ENCODE measurements around the gene ATXN10.

ATXN10 gene

GRCh38 chr22:45836418-45837169 lies 165.0 kb downstream of the ATXN10 start:
- Mint-ChIP-seq H3K4me1 (no peaks in the 10 kb centered on the region), H3K36me3 (ENCODE audit: low read depth) (peaks cover 11% of the 10 kb centered on the region), H3K9me3 (no peaks in the 10 kb centered on the region), H3K4me3 (no peak overlapping the region), H3K27me3 (ENCODE audit: low read depth) (no peaks in the 10 kb centered on the region), H3K27ac (peak overlapping the region in 1 of 3 experiments; percentile 26)
- no peak for TF ChIP-seq CTCF (IDR thresholded peaks at IDR 0.05; ENCODE audit: unreplicated experiment in 3 of 3)

GRCh38 chr22:45837508-45837907 lies 165.9 kb downstream of the ATXN10 start:
- peaks cover 8% of the 10 kb centered on the region for H3K36me3 Mint-ChIP-seq (ENCODE audit: low read depth)

GRCh38 chr22:45838305-45838887 lies 166.8 kb downstream of the ATXN10 start:
- Mint-ChIP-seq H3K4me3 (no peak overlapping the region), H3K36me3 (ENCODE audit: low read depth) (peaks cover 8% of the 10 kb centered on the region), H3K4me1 (peaks cover 6% of the 10 kb centered on the region), H3K27me3 (ENCODE audit: low read depth) (no peaks in the 10 kb centered on the region), H3K27ac (peak overlapping the region in 2 of 3 experiments; percentile 25 to 79), H3K9me3 (no peaks in the 10 kb centered on the region)
- no peak for TF ChIP-seq CTCF (IDR thresholded peaks at IDR 0.05; ENCODE audit: unreplicated experiment in 3 of 3)

More at GRCh38 chr22:45837508-45837907, 165.9 kb downstream of the ATXN10 start:
- Mint-ChIP-seq H3K4me3 (no peak overlapping the region), H3K4me1 (peaks cover 4% of the 10 kb centered on the region), H3K9me3 (no peaks in the 10 kb centered on the region), H3K27me3 (ENCODE audit: low read depth) (no peaks in the 10 kb centered on the region), H3K27ac (no peak overlapping the region)
- TF ChIP-seq CTCF (IDR thresholded peaks at IDR 0.05; ENCODE audit: unreplicated experiment in 3 of 3) = no peak

DNA sequence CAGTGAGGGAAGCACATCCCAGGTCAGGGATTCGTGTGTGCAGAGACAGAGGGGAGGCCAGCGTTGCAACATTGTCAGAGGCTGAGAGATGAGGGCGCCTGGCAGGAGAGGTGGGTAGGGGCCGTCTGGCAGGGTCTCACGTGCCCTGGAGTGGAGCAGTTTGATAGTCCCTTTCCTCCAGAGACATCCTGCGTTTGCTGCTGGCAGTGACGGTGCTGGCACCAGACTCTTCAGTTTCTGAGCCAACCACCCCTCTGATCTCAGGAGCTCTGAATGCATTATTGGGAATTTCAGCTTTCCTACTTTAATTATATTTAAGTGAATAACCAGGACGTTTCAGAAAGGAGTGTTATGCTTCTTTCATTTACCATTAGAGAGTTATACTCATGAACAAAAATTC lies 168.8 kb downstream of the ATXN10 start:
- peaks cover 19% of the 10 kb centered on the region for H3K36me3 Mint-ChIP-seq (ENCODE audit: low read depth)
- H3K27ac Mint-ChIP-seq = peak overlapping the region in 1 of 3 experiments; percentile 29
- no peak for TF ChIP-seq CTCF (IDR thresholded peaks at IDR 0.05; ENCODE audit: unreplicated experiment in 3 of 3)
- no peaks in the 10 kb centered on the region for H3K27me3 Mint-ChIP-seq (ENCODE audit: low read depth)
- no peaks in the 10 kb centered on the region for H3K9me3 Mint-ChIP-seq
- H3K4me1 Mint-ChIP-seq = peaks cover 26% of the 10 kb centered on the region
- H3K4me3 Mint-ChIP-seq = no peak overlapping the region

DNA sequence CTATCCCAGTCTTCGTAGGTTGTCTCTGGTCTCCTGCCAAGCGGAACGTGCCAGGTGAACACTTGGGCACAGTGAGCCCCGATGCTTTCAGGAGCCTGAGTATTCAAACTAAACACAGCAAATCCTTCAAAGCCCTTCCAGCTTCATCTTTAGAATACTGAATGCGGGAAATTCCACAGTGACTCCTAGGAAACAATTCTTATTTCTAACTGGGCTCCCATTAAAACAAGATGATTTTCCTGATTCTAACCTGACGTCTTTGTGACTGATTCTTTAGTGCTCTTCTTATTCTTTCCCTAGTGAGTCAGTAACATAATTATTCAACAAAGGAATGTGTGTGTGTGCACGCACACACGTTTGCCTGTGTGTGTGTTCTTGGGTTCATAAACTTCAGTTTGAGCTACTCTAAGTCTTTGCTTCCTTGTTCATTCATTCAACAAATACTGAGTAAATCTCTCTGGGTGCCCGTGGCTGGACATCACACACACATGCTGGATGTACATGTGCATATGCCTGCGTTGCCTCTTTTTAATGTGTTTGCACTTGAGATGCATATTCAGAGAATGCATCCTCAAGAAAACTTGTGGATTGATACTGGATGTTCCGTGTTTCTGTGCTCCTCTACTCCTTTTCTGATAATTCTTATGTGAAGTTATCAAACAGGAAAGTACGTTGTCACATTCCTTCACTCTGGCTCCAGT lies 170.8 kb downstream of the ATXN10 start:
- H3K27ac Mint-ChIP-seq = peak overlapping the region; percentile 8 to 92 (median 20)
- peaks cover 19% of the 10 kb centered on the region for H3K36me3 Mint-ChIP-seq (ENCODE audit: low read depth)
- H3K4me1 Mint-ChIP-seq = peaks cover 26% of the 10 kb centered on the region
- no peaks in the 10 kb centered on the region for H3K9me3 Mint-ChIP-seq
- H3K4me3 Mint-ChIP-seq = no peak overlapping the region
- no peaks in the 10 kb centered on the region for H3K27me3 Mint-ChIP-seq (ENCODE audit: low read depth)
- TF ChIP-seq CTCF (IDR thresholded peaks at IDR 0.05; ENCODE audit: unreplicated experiment in 3 of 3) = no peak
